HPDE6-E6E7 (cell line): ENCODE results near the gene L3HYPDH.
A peak's percentile ranks its signal among the peaks of the same experiment; 100 is the strongest.
"Not testable (repeated sequence)": the region's sequence is repeated elsewhere in the genome, so short reads cannot be mapped to it uniquely, and the experiment has no call there.

ENCODE experiments used
- DNase-seq: peaks from one replicate; pipeline ENCODE4 v3.0.0; 2011; ENCODE audit warnings: missing footprints; ENCODE audit errors: extremely low spot score

The L3HYPDH gene

GRCh38 chr14:59478540-59478939, 5.7 kb downstream of the L3HYPDH start:
- DNase-seq = no peak

DNA sequence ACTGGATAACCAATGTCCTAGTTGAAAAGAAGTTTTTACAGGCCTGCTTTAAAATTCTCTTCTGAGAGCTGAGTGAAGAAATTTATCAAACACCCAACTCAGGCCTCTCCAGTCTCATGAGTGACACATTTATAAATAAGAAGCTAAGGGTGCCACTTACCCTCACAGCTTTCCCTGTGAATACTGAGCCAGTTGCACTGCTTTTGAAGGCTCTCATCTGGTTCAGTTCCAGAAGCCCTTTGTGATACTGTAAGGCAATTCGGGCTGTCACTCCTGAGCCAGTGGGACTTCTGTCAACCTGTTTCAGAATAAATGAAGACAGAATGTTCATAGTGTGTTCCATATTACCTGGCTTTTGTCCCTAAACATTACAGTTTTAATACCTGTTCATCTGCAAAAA, 8.5 kb downstream of the L3HYPDH start:
- DNase-seq = no peak

DNA sequence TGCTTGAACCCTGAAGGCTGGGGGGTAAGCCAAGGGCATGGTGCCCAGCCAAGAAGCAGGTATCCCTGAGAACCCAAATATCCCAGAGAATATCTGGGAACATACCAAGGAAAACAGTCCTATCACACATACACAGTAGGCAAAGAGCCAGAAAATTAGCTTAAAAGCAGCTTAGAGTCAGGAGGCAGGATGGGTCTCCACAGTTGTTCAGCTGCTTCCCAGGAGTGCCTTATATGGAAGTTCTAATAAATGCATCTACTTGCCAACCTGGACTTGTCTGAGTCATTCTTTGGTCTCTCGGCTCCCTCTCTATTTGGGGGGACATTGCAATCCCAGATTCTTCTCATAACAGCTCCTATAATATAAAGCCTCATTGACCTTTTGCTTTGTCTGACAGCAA, 10.0 kb downstream of the L3HYPDH start:
- DNase-seq = no peak

GRCh38 chr14:59465316-59466135, 18.7 kb downstream of the L3HYPDH start, which contains the start of gene GPR135:
TSS of gene GPR135 (minus strand) at chr14:59465380. CDS start at chr14:59465226, 154 bp downstream.
- DNase-seq = no peak

DNA sequence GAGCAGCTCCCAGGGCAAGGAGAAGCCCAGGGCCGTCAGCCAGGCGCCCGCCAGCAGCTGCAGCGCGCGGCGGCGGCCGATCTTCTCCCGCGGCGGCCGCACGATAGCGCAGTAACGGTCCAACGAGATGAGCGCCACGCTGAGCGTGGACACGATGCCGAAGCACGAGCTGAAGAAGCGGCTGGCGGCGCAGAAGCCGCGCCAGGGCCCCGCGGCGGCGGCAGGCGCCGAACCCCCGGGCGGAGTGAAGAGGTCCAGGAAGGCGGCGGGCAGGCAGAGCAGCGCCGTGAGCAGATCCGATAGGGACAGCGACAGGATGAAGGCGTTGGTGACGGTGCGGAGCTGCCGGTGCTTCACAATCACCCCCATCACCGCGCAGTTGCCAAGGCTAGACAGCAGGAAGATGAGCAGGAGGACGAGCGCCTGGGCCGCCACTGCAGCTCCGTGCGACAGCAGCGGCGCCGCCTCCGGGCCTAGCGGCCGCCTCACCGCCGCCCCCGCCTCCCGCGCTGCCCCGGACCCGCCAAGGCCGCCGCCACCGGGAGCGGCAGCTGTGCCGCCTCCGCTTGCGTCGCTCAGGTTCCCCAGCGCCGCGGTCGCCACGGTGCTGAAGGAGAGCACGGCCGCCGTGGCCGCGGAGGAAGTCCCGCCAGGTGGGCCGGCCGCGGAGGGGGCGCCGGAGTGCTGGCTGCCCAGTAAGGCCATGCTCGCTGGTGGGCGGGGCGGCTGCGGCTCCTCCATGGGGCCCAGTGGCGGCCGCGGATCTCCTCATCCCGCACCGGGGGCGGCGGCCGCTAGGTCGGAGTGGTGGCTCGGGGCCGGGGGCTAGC, 19.5 kb downstream of the L3HYPDH start:
- DNase-seq = no peak

DNA sequence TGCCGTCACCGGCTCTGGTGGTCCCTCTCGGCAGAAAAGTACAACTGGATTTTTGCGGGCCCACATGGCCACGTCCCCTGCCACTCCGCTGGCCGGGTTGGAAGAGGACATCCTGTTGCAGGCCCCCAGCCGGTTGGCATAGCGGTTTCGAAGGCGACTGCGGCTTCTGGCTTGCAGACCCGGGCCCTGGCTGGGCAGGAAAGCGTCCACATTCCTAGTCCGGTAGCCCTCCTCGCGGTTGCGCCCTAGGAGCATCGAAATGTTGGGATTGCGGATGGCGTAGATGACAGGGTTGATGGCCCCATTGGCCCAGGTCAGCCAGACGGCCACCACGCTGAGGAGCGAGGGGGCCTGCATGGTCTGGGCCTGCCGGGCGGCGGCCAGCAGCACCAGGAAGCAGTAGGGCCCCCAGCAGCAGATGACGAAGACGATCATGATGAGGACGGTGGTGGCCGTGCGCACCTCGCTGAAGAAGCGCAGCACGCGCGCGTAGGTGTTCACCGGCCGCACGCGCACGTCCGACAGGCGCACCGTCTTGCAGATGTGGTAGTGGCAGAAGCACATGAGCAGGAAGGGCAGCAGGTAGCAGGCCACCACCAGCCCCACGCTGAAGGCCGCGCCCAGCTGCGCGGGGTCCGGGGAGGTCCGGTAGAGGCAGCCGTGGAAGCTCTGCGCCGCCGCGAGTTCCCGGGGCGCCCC, 20.3 kb downstream of the L3HYPDH start:
- no peak for DNase-seq

GRCh38 chr14:59461891-59462290, 22.3 kb downstream of the L3HYPDH start:
- no peak for DNase-seq

DNA sequence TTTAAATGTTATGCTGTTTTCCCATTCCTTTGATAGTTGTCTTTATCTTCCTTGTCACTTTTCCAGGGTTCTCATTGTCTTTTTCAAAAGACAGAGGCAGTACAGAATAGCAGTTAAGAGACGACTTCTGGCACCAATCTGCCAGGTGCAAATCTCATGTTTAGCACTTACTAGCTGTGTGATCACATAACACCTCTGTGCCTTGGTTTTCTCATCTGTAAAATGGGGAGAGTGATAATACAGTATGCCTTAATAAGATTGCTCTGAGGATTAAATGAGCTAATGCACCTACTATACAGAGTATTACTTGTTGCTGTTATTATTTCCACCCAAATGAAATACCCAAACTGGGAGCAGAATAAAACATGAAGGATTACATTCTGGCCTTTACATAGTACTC, 23.8 kb downstream of the L3HYPDH start:
- no peak for DNase-seq

DNA sequence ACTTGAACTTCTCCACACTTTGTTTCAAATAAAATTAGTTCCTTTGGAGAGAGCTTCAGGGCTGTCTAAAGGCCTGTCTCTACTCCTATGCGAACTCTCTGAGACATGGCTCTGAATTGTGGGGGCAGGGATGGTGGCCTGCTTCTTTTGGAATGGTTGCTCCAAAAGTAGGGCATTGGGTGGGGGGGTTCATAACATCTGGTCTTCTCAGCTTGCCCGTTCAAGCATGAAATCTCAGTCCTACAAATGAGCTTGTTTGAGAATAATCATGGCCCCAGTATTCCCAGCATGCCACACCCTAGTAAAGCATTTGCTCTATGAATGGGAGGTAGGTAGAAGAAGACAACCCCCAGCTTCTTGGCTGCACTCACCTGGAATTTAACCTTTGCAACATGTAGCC, 25.7 kb downstream of the L3HYPDH start:
- no peak for DNase-seq

DNA sequence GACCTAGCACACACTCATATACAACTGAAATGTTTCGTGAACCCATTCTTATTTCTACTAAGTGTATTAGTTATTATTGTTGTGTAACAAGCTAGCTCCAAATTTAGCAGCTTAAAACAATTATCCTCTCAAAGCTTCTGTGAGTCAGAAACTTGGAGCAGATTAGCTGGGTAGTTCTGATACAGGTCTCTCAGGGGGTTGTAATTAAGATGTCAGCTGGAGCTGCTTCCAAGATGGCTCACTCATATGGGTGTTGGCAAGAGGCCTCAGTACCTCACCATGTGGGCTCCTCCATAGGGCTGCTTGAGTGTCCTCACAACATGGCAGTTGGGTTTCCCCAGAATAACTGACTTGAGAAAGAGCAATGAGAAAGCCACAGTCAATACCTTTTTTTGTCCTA, 28.8 kb downstream of the L3HYPDH start:
- no peak for DNase-seq

DNA sequence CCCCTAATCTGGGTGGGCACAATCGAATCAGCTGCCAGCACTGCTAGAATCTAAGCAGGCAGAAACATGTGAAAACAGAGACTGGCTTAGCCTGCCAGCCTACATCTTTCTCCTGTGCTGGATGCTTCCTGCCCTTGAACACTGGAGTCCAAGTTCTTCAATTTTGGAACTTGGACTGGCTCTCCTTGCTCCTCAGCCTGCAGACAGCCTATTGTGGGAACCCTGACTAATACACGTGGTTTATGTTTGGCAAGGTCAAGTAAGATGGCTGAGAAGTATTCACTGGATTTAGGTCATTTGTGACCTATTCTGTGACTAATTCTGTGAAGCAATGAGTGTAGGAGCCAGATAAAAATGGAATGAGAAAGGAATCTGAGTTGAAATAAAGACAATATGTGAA, 30.1 kb downstream of the L3HYPDH start:
- DNase-seq = peak; percentile 39

GRCh38 chr14:59451849-59452248, 32.4 kb downstream of the L3HYPDH start:
- DNase-seq = no peak

GRCh38 chr14:59450716-59451115, 33.5 kb downstream of the L3HYPDH start:
- no peak for DNase-seq

DNA sequence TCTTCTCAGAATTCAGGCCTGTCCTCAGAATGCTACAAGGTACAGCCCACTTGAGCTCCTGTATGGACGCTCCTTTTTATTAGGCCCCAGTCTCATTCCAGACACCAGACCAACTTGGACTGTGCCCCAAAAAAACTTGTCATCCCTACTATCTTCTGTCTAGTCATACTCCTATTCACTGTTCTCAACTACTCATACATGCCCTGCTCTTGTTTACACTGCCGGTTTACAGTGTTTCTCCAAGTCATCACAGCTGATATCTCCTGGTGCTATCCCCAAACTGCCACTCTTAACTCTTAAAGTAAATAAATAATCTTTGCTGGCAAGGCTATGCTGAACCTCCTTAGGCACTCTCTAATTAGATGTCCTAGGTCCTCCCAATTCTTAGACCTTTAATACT, 35.5 kb downstream of the L3HYPDH start:
- not testable (repeated sequence) for DNase-seq

DNA sequence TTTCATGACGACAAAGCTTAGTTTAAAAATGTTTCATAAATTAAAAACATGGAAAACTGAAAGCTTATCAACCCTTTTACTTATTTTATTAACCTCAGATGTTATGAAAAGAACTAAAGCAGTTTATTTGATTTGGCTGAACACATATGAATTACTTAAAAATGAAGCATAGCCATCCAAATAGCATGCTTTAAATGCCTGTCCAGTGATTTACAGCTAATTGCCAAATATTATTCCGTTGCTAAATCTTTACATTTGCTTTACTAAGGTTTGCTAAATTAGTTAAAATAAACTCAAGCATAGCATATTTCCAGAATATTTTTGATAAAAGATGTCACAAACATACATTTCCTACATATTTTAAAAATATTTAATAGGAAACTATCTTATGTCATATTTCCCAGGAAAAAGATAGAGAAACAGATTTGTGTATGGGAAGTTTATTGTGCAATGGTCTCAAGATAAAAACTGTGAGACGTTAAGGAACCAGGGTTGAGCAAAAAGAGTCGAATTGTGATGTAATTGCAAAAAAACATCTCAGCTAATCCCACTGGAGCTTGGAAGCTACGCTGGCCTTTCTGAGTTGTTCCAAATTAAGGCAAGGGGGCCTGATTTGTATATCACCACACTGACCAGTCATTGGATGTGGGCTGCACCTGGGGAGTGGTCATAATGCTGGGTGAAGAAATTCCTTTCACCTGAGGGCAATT, 44.8 kb downstream of the L3HYPDH start:
- no peak for DNase-seq

DNA sequence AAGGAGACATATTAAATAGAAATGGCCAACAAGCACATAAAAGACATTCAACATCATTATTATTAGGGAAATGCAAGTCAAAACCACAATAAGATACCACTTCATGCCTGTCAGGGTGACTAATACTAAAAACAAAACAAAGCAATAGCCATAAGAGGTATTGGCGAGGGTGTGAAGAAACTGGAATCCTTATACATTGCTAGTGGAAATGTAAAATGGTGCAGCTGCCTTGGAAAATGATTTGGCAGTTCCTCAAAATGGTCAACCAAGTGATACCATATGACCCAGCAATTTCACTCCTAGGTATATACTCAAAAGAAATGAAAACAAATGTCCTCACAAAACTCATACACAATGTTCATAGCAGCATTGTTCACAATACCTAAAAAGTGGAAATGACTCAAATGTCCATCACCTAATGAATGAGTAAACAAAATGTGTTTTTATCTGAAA, 46.0 kb downstream of the L3HYPDH start:
- no peak for DNase-seq

DNA sequence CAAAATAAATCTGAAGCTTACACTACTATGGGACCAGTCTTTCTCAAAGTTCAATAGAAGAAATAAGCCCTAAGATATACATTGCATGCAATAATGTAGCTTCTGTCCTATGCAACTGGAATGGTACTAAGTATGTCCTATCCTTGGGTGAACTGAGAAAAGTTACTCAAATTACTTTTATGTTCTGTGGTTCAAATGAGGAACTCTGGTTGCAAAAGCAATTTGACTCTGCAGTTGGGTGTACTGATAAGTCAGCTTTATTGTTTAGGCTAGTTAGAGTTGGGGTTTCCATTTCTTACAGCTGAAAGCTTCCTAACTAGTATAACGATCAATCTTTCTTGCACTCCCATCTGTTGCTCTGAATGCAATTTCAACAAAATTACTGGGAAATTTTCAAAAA, 48.2 kb downstream of the L3HYPDH start:
- no peak for DNase-seq

- no peak for DNase-seq
These were observed 49.1 kb downstream of the L3HYPDH start for GRCh38 chr14:59435101-59435500.

GRCh38 chr14:59429790-59430189, 54.4 kb downstream of the L3HYPDH start:
- no peak for DNase-seq

- DNase-seq = no peak
These were observed 55.6 kb downstream of the L3HYPDH start for GRCh38 chr14:59428581-59429012.
